Measurements from ENCODE around the gene AAMP.
"Not testable (repeated sequence)": the region's sequence is repeated elsewhere in the genome, so short reads cannot be mapped to it uniquely, and the experiment has no call there.

Gene AAMP

GRCh38 chr2:218269900-218270720 lies at the start of gene AAMP, which contains the start of gene PNKD:
Gene AAMP, minus strand, starts transcription at chr2:218270137. Its CDS starts 51 bp downstream, at chr2:218270086.
Gene PNKD, plus strand, starts transcription at chr2:218270519. Its CDS starts 17 bp downstream, at chr2:218270536.
- DNase-seq (ENCODE audit: low read depth, low spot score): peak; percentile 100

GRCh38 chr2:218318241-218318640 lies 48.3 kb upstream of the AAMP start:
- no peak for DNase-seq (ENCODE audit: low read depth, low spot score)

- DNase-seq (ENCODE audit: low read depth, low spot score): no peak
These were observed 47.9 kb upstream of the AAMP start for GRCh38 chr2:218317835-218318234.

- DNase-seq (ENCODE audit: low read depth, low spot score): no peak
These were observed 47.3 kb upstream of the AAMP start for GRCh38 chr2:218317303-218317630.

GRCh38 chr2:218315397-218315796 lies 45.5 kb upstream of the AAMP start:
- no peak for DNase-seq (ENCODE audit: low read depth, low spot score)

- DNase-seq (ENCODE audit: low read depth, low spot score): not testable (repeated sequence)
These were observed 44.8 kb upstream of the AAMP start for GRCh38 chr2:218314764-218315163.

- no peak for DNase-seq (ENCODE audit: low read depth, low spot score)
These were observed 43.4 kb upstream of the AAMP start for GRCh38 chr2:218313356-218313755.

- DNase-seq (ENCODE audit: low read depth, low spot score): no peak
These were observed 42.4 kb upstream of the AAMP start for GRCh38 chr2:218312267-218312756.

- not testable (repeated sequence) for DNase-seq (ENCODE audit: low read depth, low spot score)
These were observed 41.8 kb upstream of the AAMP start for GRCh38 chr2:218311541-218312266.

GRCh38 chr2:218310853-218311540 lies 41.1 kb upstream of the AAMP start:
- no peak for DNase-seq (ENCODE audit: low read depth, low spot score)

- DNase-seq (ENCODE audit: low read depth, low spot score): no peak
These were observed 37.6 kb upstream of the AAMP start for GRCh38 chr2:218307415-218308090.

GRCh38 chr2:218306184-218306920 lies 36.4 kb upstream of the AAMP start:
- DNase-seq (ENCODE audit: low read depth, low spot score): no peak

- DNase-seq (ENCODE audit: low read depth, low spot score): no peak
These were observed 35.4 kb upstream of the AAMP start for GRCh38 chr2:218305383-218305782.

- DNase-seq (ENCODE audit: low read depth, low spot score): peak; percentile 67
These were observed 31.4 kb upstream of the AAMP start for GRCh38 chr2:218301176-218301819.

- DNase-seq (ENCODE audit: low read depth, low spot score): no peak
These were observed 30.2 kb upstream of the AAMP start for GRCh38 chr2:218300141-218300540.

GRCh38 chr2:218298314-218298875 lies 28.5 kb upstream of the AAMP start:
- no peak for DNase-seq (ENCODE audit: low read depth, low spot score)

GRCh38 chr2:218296847-218297246 lies 26.9 kb upstream of the AAMP start:
- no peak for DNase-seq (ENCODE audit: low read depth, low spot score)

- no peak for DNase-seq (ENCODE audit: low read depth, low spot score)
These were observed 26.3 kb upstream of the AAMP start for GRCh38 chr2:218296200-218296599.

GRCh38 chr2:218295029-218295428 lies 25.1 kb upstream of the AAMP start:
- DNase-seq (ENCODE audit: low read depth, low spot score): no peak

- no peak for DNase-seq (ENCODE audit: low read depth, low spot score)
These were observed 24.6 kb upstream of the AAMP start for GRCh38 chr2:218294430-218295022.

Data from activated naive CD8-positive, alpha-beta T cell treated with anti-CD3 and anti-CD28 coated beads, Interleukin-2, amount 50 U/mL, for 16 hours (primary cell).